Measurements from ENCODE around the gene ZMYND10.

Gene ZMYND10

GRCh38 chr3:50325497-50326181 lies 19.9 kb downstream of the ZMYND10 start:
- FAIRE-seq (no peak), DNase-seq (ENCODE audit: insufficient read length, low spot score) (no peak)
- no peak for TF ChIP-seq CTCF (IDR thresholded peaks at IDR 0.05; ENCODE audit: insufficient read depth, missing control alignments)

- no peak for FAIRE-seq
- no peak for TF ChIP-seq CTCF (IDR thresholded peaks at IDR 0.05; ENCODE audit: insufficient read depth, missing control alignments)
- DNase-seq (ENCODE audit: insufficient read length, low spot score), result no peak
These were observed 20.4 kb downstream of the ZMYND10 start for GRCh38 chr3:50325113-50325480.

- TF ChIP-seq CTCF (IDR thresholded peaks at IDR 0.05; ENCODE audit: insufficient read depth, missing control alignments), result peak; percentile 68
- peak; percentile 77 for DNase-seq (ENCODE audit: insufficient read length, low spot score)
- no peak for FAIRE-seq
These were observed 21.0 kb downstream of the ZMYND10 start for GRCh38 chr3:50324351-50325112.

- DNase-seq (ENCODE audit: insufficient read length, low spot score), result no peak
- no peak for TF ChIP-seq CTCF (IDR thresholded peaks at IDR 0.05; ENCODE audit: insufficient read depth, missing control alignments)
- no peak for FAIRE-seq
These were observed 21.8 kb downstream of the ZMYND10 start for GRCh38 chr3:50323614-50324199.

GRCh38 chr3:50323092-50323600 lies 22.4 kb downstream of the ZMYND10 start:
- FAIRE-seq (no peak), DNase-seq (ENCODE audit: insufficient read length, low spot score) (no peak)
- no peak for TF ChIP-seq CTCF (IDR thresholded peaks at IDR 0.05; ENCODE audit: insufficient read depth, missing control alignments)

GRCh38 chr3:50322386-50323091 lies 23.0 kb downstream of the ZMYND10 start, which contains the start of gene HYAL2:
TSS of gene HYAL2 (minus strand) at chr3:50322745. CDS start at chr3:50320489, 2,256 bp downstream.
- peak; percentile 4 for TF ChIP-seq CTCF (IDR thresholded peaks at IDR 0.05; ENCODE audit: insufficient read depth, missing control alignments)
- DNase-seq (ENCODE audit: insufficient read length, low spot score) (no peak), FAIRE-seq (no peak)

Measured in D721Med (cell line).